Prostate gland (tissue), 2 donors: ENCODE measurements around the gene ADCY6. TPM values are rescaled to one million over a fixed set of nuclear protein-coding genes. Genes with fewer than 3 reads are reported as not detected.

Experiments used
- DNase-seq: peaks from one replicate; pipeline ENCODE4 v3.0.0-alpha.2; 2019; ENCODE audit warnings: low spot score
- H3K27ac ChIP-seq, 2 donors: fragments of 200-600 bp; sonication (generic); 2 replicates each; pipeline ENCODE4 v1.5.1; 2017 to 2019
- H3K27me3 ChIP-seq: fragments of 200-600 bp; sonication (generic); replicated peaks from 2 replicates; pipeline ENCODE4 v1.5.1; 2019; ENCODE audit not compliant: insufficient read depth
- H3K36me3 ChIP-seq, 2 donors: fragments of 200-600 bp; sonication (generic); 1 replicate in 1 of 2; 2 replicates in 1 of 2; pipeline versions ENCODE4 v1.5.1 to v1.8.1; 2017 to 2019
- H3K4me1 ChIP-seq: fragments of 200-600 bp; sonication (generic); replicated peaks from 2 replicates; pipeline ENCODE4 v1.5.1; 2019
- H3K4me3 ChIP-seq, 2 donors: fragments of 200-600 bp; sonication (generic); 2 replicates each; pipeline ENCODE4 v1.5.1; 2017 to 2019
- H3K9me3 ChIP-seq: fragments of 200-600 bp; sonication (generic); 2 replicates; pipeline ENCODE4 v1.5.1; 2017
- POLR2A ChIP-seq: fragments of 450-650 bp; IDR thresholded peaks from one replicate; pipeline ENCODE4 v1.6.1; 2016; ENCODE audit warnings: antibody characterized with exemption, mild to moderate bottlenecking
- POLR2AphosphoS5 ChIP-seq: sonication (generic); formaldehyde crosslinking; IDR thresholded peaks from one replicate; pipeline ENCODE4 v1.6.1; 2017; ENCODE audit warnings: antibody characterized with exemption
- WGBS: methylation state at CpG from one replicate; pipeline ENCODE4 v1.1.5; 2018; 5-methylcytosine and 5-hydroxymethylcytosine counted together
- intact Hi-C: fragments of 100-400 bp; cut with DNase I; formaldehyde crosslinking; loops from one replicate; pipeline ENCODE4 v1.14.2; 2022
- total RNA-seq, 2 donors: library from RNA; depleted of rRNA; stranded (reverse); fragments of >200 nt; gene quantifications; one replicate each; pipeline ENCODE4 v1.1.0, GENCODE V29; 2016
- TF ChIP-seq, protein P1 (sequence below), 4 experiments: fragments of 200-600 bp in 2 of 4; fragments of 450-650 bp in 2 of 4; sonication (generic) in 2 of 4; IDR thresholded peaks; 1 replicate in 3 of 4; 2 replicates in 1 of 4; pipeline ENCODE4 v1.5.1; 2016 to 2019; ENCODE audit warnings: antibody characterized with exemption in 4 of 4, mild to moderate bottlenecking in 2 of 4, moderate library complexity in 2 of 4

Gene ADCY6
- total RNA-seq, 2 donors from 2014 or later: 35.3 to 73.5 TPM

DNA sequence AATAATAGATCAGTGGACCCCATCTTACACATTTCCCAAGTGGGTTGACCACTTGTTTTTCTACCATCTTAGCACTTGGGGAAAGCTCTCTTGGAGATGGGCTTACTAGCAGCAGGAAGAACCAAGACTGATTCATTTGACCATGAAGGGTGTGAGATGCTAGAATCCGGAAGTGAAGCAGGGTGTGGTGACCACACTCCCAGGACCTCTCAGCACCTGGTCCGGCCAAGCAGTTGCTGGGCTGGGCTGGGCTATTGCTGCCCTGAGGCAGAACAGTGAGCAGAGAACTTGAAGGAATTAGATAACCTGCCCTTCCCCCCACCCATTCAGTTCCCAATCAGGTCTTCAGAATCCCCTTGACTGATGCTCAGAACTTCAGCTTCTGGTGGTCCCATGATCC is 24.4 kb downstream of the ADCY6 start:
- 75% methylated on average over 2 of the region's 2 CpGs for WGBS
- Histone ChIP-seq H3K36me3 (no peaks in the 10 kb centered on the region), H3K27me3 (no peaks in the 10 kb centered on the region), H3K4me3 (no peak overlapping the region), H3K27ac (no peak overlapping the region), H3K9me3 (no peaks in the 10 kb centered on the region), H3K4me1 (no peaks in the 10 kb centered on the region)
- DNase-seq: no peak
- TF ChIP-seq, protein P1, sequence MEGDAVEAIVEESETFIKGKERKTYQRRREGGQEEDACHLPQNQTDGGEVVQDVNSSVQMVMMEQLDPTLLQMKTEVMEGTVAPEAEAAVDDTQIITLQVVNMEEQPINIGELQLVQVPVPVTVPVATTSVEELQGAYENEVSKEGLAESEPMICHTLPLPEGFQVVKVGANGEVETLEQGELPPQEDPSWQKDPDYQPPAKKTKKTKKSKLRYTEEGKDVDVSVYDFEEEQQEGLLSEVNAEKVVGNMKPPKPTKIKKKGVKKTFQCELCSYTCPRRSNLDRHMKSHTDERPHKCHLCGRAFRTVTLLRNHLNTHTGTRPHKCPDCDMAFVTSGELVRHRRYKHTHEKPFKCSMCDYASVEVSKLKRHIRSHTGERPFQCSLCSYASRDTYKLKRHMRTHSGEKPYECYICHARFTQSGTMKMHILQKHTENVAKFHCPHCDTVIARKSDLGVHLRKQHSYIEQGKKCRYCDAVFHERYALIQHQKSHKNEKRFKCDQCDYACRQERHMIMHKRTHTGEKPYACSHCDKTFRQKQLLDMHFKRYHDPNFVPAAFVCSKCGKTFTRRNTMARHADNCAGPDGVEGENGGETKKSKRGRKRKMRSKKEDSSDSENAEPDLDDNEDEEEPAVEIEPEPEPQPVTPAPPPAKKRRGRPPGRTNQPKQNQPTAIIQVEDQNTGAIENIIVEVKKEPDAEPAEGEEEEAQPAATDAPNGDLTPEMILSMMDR (IDR thresholded peaks at IDR 0.05): no peak
- TF ChIP-seq POLR2A (no peak), POLR2AphosphoS5 (no peak)
- intact Hi-C loops: no loop called here

DNA sequence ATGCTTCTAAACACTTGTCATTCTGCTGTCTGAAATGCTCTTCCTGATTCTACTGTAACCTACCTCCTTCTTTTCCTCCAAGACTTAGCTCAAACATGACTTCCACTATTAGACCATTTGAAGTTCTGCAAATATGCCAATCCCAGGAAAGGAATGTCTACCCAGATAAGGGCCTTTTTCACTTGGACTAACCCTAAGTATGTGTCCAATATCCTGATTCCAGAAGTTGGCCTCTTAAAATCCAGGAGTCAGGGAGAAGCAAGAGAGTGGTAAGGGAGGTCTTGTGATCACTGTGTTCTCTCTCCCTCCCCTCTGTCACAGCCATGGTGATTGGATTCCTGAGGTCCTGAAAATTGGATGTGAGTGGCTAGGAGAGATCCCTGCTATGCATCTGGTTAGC is 30.2 kb downstream of the ADCY6 start:
- H3K27ac ChIP-seq: no peak overlapping the region
- H3K4me1 ChIP-seq: no peaks in the 10 kb centered on the region

DNA sequence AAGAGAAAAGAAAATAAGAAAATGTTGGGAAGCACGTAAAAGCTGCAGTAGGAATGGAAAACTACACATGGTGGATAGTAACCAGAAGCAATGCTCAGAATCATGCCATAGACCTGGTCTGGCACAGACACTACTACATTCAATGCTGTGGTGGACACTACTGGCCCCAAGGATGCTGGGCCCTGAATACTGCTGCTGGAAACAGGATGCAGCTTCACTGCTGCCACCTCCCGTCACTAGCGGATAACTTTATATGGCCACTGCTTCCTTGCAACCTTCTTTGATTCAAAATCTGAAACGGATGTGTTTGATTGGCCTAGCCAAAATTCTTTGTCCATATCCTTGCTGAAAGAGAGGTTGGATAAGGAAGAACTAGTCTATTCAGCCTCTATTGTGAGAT is 30.7 kb downstream of the ADCY6 start:
- no peak overlapping the region for H3K4me3 ChIP-seq
- no peak overlapping the region for H3K27ac ChIP-seq
- TF ChIP-seq POLR2A: no peak
- TF ChIP-seq POLR2AphosphoS5: no peak
- TF ChIP-seq, protein P1 (IDR thresholded peaks at IDR 0.05): no peak
- no peaks in the 10 kb centered on the region for H3K4me1 ChIP-seq
- H3K36me3 ChIP-seq: no peaks in the 10 kb centered on the region
- DNase-seq: no peak
- intact Hi-C loops: no loop called here
- H3K9me3 ChIP-seq: no peaks in the 10 kb centered on the region
- WGBS: 72% methylated on average over 4 of the region's 4 CpGs
- H3K27me3 ChIP-seq: no peaks in the 10 kb centered on the region

More for the DNA sequence above, 30.2 kb downstream of the ADCY6 start:
- H3K9me3 ChIP-seq: no peaks in the 10 kb centered on the region
- intact Hi-C loops: no loop called here
- TF ChIP-seq POLR2A: no peak
- TF ChIP-seq POLR2AphosphoS5: no peak
- TF ChIP-seq, protein P1 (IDR thresholded peaks at IDR 0.05): no peak
- no peak overlapping the region for H3K4me3 ChIP-seq
- H3K27me3 ChIP-seq: no peaks in the 10 kb centered on the region
- no peak for DNase-seq
- H3K36me3 ChIP-seq: no peaks in the 10 kb centered on the region

DNA sequence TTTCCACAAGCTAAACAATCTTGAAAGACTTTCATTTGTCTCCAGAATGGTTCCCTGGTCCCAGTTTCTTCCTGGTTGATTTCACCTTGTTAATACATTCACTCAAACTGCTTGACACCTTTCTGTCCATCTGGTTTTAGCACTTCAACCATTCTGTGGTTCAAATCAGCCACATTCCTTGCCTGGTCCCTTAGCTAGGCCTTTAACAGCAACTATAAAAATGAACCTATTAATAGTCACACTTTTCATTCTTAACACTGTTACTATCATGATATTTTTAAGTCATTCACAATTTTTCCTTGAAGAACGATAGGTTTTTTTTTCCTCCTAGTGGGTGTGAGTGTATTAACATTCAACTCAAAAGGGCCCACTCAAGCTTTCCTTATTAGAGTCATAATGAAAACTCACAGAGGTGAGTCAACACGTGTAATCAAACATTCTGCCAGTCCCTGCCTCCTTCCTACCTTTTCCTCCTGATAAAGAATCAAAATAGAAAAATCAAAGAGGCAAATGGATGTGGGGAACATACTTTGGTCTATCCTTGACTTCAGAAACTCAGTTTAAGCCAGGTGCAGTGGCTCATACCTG is 38.0 kb downstream of the ADCY6 start:
- no peaks in the 10 kb centered on the region for H3K27me3 ChIP-seq
- no peaks in the 10 kb centered on the region for H3K9me3 ChIP-seq
- 51% methylated on average over 2 of the region's 2 CpGs for WGBS
- TF ChIP-seq POLR2A (no peak), POLR2AphosphoS5 (no peak)
- TF ChIP-seq, protein P1 (IDR thresholded peaks at IDR 0.05): no peak
- intact Hi-C loops: no loop called here
- H3K4me3 ChIP-seq: no peak overlapping the region
- no peaks in the 10 kb centered on the region for H3K4me1 ChIP-seq
- H3K36me3 ChIP-seq: no peaks in the 10 kb centered on the region
- DNase-seq: no peak
- no peak overlapping the region for H3K27ac ChIP-seq

DNA sequence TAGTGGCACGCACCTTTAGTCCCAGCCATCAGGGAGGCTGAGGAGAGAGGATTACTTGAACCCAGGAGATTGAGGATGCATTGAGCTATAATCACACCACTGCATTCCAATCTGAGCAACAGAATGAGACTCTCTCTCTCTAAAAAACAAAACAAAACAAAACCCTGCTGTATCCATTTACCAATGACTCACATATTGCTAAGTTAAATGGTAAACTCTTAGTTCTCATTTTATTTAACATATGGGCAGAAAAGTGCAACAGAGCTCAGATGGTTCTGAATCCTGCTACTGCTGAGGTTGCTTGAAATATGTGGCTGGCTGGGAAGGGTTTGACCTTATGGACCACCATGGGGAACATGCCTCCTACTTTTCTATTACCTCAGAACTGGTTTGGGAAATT is 38.7 kb downstream of the ADCY6 start:
- Histone ChIP-seq H3K4me1 (no peaks in the 10 kb centered on the region), H3K36me3 (no peaks in the 10 kb centered on the region), H3K4me3 (no peak overlapping the region), H3K27ac (no peak overlapping the region), H3K9me3 (no peaks in the 10 kb centered on the region), H3K27me3 (no peaks in the 10 kb centered on the region)
- intact Hi-C loops: no loop called here
- no peak for TF ChIP-seq POLR2AphosphoS5
- TF ChIP-seq, protein P1 (IDR thresholded peaks at IDR 0.05): no peak
- TF ChIP-seq POLR2A: no peak
- DNase-seq: no peak
- WGBS: 96% methylated on average over 1 of the region's 1 CpG
